Upper lobe of left lung (tissue), 6 donors: Measurements from ENCODE around the gene NDUFC1. TPM values are rescaled to one million over a fixed set of nuclear protein-coding genes. Genes with fewer than 3 reads are reported as not detected.

Experiments
- ATAC-seq, 2 donors: fragments of 200-7000 bp; cut with Tn5 transposase; one replicate each; pipeline ENCODE4 v1.9.1; 2022; ENCODE audit warnings: mild to moderate bottlenecking in 2 of 2, moderate library complexity in 2 of 2; ENCODE audit not compliant: low FRiP score in 2 of 2
- DNase-seq, 2 donors: peaks; one replicate each; pipeline ENCODE4 v3.0.0-alpha.2; 2019 to 2020
- H3K27ac ChIP-seq, 4 donors: fragments of 200-600 bp; sonication (generic); one replicate each; pipeline ENCODE4 v1.5.1; 2016 to 2019
- H3K27me3 ChIP-seq, 4 donors: fragments of 200-600 bp; sonication (generic); one replicate each; pipeline ENCODE4 v1.5.1; 2017 to 2019
- H3K36me3 ChIP-seq, 4 donors: fragments of 200-600 bp; sonication (generic); one replicate each; pipeline ENCODE4 v1.5.1; 2016 to 2019
- H3K4me1 ChIP-seq, 4 donors: fragments of 200-600 bp; sonication (generic); one replicate each; pipeline ENCODE4 v1.5.1; 2018 to 2019
- H3K4me3 ChIP-seq, 4 donors: fragments of 200-600 bp; sonication (generic); one replicate each; pipeline ENCODE4 v1.5.1; 2017 to 2019; ENCODE audit warnings: mild to moderate bottlenecking in 2 of 4, moderate library complexity in 1 of 4
- H3K9me3 ChIP-seq, 4 donors: fragments of 200-600 bp; sonication (generic); one replicate each; pipeline ENCODE4 v1.5.1; 2018 to 2019
- EP300 ChIP-seq, 4 donors: sonication (generic); formaldehyde crosslinking; IDR thresholded peaks; one replicate each; pipeline ENCODE4 v1.5.1; 2017; ENCODE audit warnings: antibody characterized with exemption in 4 of 4, control low read depth in 2 of 4
- POLR2A ChIP-seq, 4 donors: fragments of 450-650 bp; IDR thresholded peaks; one replicate each; pipeline ENCODE4 v1.5.1; 2016 to 2017; ENCODE audit warnings: antibody characterized with exemption in 4 of 4, mild to moderate bottlenecking in 2 of 4
- POLR2AphosphoS5 ChIP-seq, 2 donors: sonication (generic); formaldehyde crosslinking; IDR thresholded peaks; one replicate each; pipeline ENCODE4 v1.5.1; 2017; ENCODE audit warnings: antibody characterized with exemption in 2 of 2
- WGBS, 2 donors: methylation state at CpG; one replicate each; pipeline ENCODE4 v1.1.5; 2017 to 2018; 5-methylcytosine and 5-hydroxymethylcytosine counted together
- total RNA-seq, 6 donors: library from RNA; depleted of rRNA in 4 of 6; stranded (reverse); fragments of >200 nt in 4 of 6; gene quantifications; one replicate each; pipeline versions ENCODE4 v1.1.0 to v1.2.1, GENCODE V29; 2016 to 2021
- TF ChIP-seq, protein P1 (sequence below), 6 experiments: fragments of 450-650 bp in 4 of 6; fragments of 200-600 bp in 2 of 6; sonication (generic) in 2 of 6; IDR thresholded peaks; one replicate each; pipeline ENCODE4 v1.5.1; 2016 to 2019; ENCODE audit warnings: antibody characterized with exemption in 6 of 6
- donor health status: DM: no; HTN: no; CAD: no; lungs with moderate emphysema.
- donor health status: DM: no; HTN: yes; CAD: no; lungs with severe emphysema.

The NDUFC1 gene
- total RNA-seq, 6 donors from 2014 or later = 17.9 to 49.2 (median 34.6) TPM

DNA sequence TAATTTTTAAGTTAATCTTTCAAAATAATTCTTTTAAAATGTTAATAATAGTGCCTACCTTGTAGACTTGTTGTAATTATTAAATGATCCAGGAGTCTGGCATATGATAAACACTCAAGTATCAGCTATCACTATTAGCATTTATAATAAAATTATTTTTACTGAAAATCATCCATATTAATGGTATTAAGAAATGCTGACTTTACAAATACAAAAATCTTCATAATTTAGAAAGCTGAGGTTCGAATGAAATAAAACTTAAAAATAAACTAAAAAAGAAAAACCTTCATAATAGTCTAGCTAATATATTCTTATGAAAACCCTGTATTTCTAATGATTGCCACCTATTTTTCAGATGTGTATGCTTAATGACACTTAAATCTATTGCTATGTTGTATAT lies 27.5 kb downstream of the NDUFC1 start:
- Histone ChIP-seq H3K27ac (no peak overlapping the region), H3K36me3 (no peaks in the 10 kb centered on the region), H3K9me3 (no peaks in the 10 kb centered on the region), H3K4me3 (no peak overlapping the region), H3K27me3 (peaks cover 0 to 18% (median 6%) of the 10 kb centered on the region in 4 donors), H3K4me1 (peaks cover 6 to 11% (median 9%) of the 10 kb centered on the region in 4 donors)
- DNase-seq = no peak
- WGBS, 2 donors = 94% methylated on average over 1 of the region's 1 CpG
- TF ChIP-seq, protein P1, sequence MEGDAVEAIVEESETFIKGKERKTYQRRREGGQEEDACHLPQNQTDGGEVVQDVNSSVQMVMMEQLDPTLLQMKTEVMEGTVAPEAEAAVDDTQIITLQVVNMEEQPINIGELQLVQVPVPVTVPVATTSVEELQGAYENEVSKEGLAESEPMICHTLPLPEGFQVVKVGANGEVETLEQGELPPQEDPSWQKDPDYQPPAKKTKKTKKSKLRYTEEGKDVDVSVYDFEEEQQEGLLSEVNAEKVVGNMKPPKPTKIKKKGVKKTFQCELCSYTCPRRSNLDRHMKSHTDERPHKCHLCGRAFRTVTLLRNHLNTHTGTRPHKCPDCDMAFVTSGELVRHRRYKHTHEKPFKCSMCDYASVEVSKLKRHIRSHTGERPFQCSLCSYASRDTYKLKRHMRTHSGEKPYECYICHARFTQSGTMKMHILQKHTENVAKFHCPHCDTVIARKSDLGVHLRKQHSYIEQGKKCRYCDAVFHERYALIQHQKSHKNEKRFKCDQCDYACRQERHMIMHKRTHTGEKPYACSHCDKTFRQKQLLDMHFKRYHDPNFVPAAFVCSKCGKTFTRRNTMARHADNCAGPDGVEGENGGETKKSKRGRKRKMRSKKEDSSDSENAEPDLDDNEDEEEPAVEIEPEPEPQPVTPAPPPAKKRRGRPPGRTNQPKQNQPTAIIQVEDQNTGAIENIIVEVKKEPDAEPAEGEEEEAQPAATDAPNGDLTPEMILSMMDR (IDR thresholded peaks at IDR 0.05) = no peak
- no peak for TF ChIP-seq POLR2AphosphoS5 (IDR thresholded peaks at IDR 0.05)
- no peak for TF ChIP-seq POLR2A (IDR thresholded peaks at IDR 0.05)
- no peak for TF ChIP-seq EP300 (IDR thresholded peaks at IDR 0.05)
- no peak for ATAC-seq

DNA sequence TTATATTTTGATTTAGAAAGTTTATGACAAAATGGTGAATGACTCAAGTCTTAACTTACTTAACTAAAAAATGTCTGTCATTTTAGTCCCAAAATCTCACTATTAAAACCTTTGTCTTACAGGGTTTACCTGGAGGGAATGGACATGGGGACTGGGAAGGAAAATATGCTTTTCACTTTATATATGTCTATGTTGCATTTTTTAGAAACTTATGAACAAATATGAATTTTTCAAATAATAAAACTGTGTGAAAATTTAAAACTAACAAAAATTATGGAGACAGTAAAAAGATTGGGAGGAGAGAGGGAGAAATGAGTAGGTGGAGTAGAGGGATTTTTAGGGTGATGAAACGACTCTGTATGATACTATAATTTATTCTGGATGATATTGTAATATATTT lies 28.4 kb downstream of the NDUFC1 start:
- Histone ChIP-seq H3K27ac (no peak overlapping the region), H3K4me3 (no peak overlapping the region), H3K36me3 (no peaks in the 10 kb centered on the region), H3K27me3 (peaks cover 0 to 10% (median under 1%) of the 10 kb centered on the region in 4 donors), H3K4me1 (peaks cover 0 to 2% (median under 1%) of the 10 kb centered on the region in 4 donors), H3K9me3 (no peaks in the 10 kb centered on the region)
- ATAC-seq (no peak), DNase-seq (no peak)
- 88 to 100% methylated on average over 1 of the region's 1 CpG for WGBS, 2 donors
- no peak for TF ChIP-seq POLR2AphosphoS5 (IDR thresholded peaks at IDR 0.05)

DNA sequence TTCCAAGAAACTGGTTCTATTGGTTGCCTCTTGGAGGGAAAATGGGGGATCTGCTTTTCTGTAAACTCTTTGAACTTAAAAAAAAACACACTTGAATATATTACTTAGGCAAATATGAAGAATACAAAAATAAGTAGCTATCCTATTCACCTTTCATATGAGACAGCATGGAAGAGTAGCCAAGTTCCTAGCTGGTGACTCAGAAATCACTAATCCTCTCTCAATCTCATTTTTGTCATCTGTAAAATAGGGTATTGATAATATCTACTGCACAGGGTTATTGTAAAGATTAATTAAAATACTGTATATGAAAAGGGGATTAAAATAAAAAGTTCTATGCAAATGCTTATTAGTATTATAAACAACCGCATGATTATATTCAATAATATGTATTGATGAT lies 35.0 kb downstream of the NDUFC1 start:
- WGBS, 2 donors = 94 to 100% methylated on average over 1 of the region's 1 CpG
- no peak for ATAC-seq
- H3K9me3 ChIP-seq = no peaks in the 10 kb centered on the region

DNA sequence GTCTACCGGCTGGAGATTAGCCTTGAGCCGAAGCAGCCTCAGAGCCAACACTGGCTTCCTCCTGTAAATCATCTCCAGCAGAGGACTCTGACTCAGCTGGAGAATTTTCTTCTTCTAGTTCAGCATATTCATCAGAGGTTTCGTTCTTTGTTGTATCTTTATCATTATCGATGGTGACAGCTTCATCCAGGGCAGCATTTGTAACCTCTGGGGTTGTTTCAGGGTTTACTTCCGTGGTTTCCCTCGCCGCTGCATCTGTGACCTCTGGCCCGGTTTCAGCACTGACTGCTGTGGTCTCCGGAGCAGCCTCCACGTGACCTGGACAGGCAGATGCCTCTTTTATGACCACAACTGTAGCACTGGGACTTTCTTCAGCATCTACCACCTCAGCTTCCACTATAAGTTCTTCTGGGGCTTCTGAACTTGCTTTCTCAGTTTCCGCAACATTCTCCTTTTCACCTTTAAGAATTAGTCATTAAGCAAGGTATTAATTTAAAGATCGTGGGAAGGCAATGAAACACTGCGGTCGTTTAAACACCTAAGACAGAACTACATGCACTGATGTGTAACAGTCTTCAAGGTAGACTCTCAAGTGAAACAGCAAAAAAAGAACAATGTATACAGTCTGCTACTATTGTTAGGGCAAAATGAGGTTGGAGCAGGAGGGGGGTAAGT lies 35.6 kb downstream of the NDUFC1 start:
- TF ChIP-seq, protein P1 (IDR thresholded peaks at IDR 0.05) = no peak
- TF ChIP-seq EP300 (IDR thresholded peaks at IDR 0.05) (no peak), POLR2A (IDR thresholded peaks at IDR 0.05) (no peak), POLR2AphosphoS5 (IDR thresholded peaks at IDR 0.05) (no peak)
- ATAC-seq (peak; percentile 53 to 94), DNase-seq (peak in 1 of 2 donors; percentile 87)
- 24 to 31% methylated on average over 14 of the region's 14 CpGs for WGBS, 2 donors
- Histone ChIP-seq H3K27ac (peak overlapping the region in 2 of 4 donors; percentile 14 to 28), H3K27me3 (no peaks in the 10 kb centered on the region), H3K36me3 (no peaks in the 10 kb centered on the region), H3K9me3 (no peaks in the 10 kb centered on the region), H3K4me1 (peaks cover 0 to 7% (median 6%) of the 10 kb centered on the region in 4 donors), H3K4me3 (peak overlapping the region in 3 of 4 donors; percentile 11 to 41 (median 30))

More for the DNA sequence above, 35.0 kb downstream of the NDUFC1 start:
- no peaks in the 10 kb centered on the region for H3K27me3 ChIP-seq
- H3K27ac ChIP-seq = no peak overlapping the region
- no peak overlapping the region for H3K4me3 ChIP-seq
- no peak for TF ChIP-seq POLR2AphosphoS5 (IDR thresholded peaks at IDR 0.05)
- no peak for TF ChIP-seq POLR2A (IDR thresholded peaks at IDR 0.05)
- TF ChIP-seq EP300 (IDR thresholded peaks at IDR 0.05) = no peak
- TF ChIP-seq, protein P1 (IDR thresholded peaks at IDR 0.05) = no peak
- H3K4me1 ChIP-seq = peaks cover 0 to 7% (median 6%) of the 10 kb centered on the region in 4 donors
- DNase-seq = no peak
- no peaks in the 10 kb centered on the region for H3K36me3 ChIP-seq

DNA sequence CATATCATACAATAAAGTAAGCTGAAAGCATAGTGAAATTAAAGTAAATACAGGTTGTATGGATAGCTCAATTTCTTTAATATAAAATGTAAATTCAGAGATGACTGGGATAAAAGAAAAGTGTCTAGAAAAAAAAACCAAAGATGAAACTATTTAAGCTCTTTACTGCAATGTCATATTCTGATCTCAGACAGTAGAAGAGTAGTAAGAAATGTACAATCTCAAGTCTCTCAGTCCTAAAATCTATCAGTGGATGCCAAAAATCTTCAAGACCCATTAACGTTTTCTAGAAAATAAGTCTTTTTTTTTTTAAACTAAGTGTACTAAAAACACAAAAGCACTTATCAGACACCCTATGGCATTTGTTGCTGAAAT lies 36.1 kb downstream of the NDUFC1 start:
- ATAC-seq = no peak
- peak overlapping the region in 2 of 4 donors; percentile 14 to 28 for H3K27ac ChIP-seq
- H3K4me3 ChIP-seq = peak overlapping the region in 3 of 4 donors; percentile 11 to 41 (median 30)

More for the DNA sequence above, 36.1 kb downstream of the NDUFC1 start:
- 13% methylated on average over 1 of the region's 1 CpG for WGBS, 2 donors
- no peaks in the 10 kb centered on the region for H3K36me3 ChIP-seq
- no peak for DNase-seq
- H3K4me1 ChIP-seq = peaks cover 0 to 7% (median 6%) of the 10 kb centered on the region in 4 donors
- H3K9me3 ChIP-seq = no peaks in the 10 kb centered on the region
- no peaks in the 10 kb centered on the region for H3K27me3 ChIP-seq
- TF ChIP-seq, protein P1 (IDR thresholded peaks at IDR 0.05) = no peak
- TF ChIP-seq POLR2A (IDR thresholded peaks at IDR 0.05) = no peak
- TF ChIP-seq POLR2AphosphoS5 (IDR thresholded peaks at IDR 0.05) = no peak
- TF ChIP-seq EP300 (IDR thresholded peaks at IDR 0.05) = no peak
